Caco-2 (cell line): ENCODE data around the gene DYRK3. TPM values are rescaled to one million over a fixed set of nuclear protein-coding genes. Genes with fewer than 3 reads are reported as not detected.

Experiments
- BruUV-seq: library from RNA; stranded (reverse); fragments of 400-500 nt; replicated peaks from 2 replicates; lab custom pipeline; 2021; lab: Mats Ljungman, UMichigan
- CTCF ChIA-PET: fragments of 300-600 bp; sonication (Branson Sonifier 250); formaldehyde crosslinking; loops from one replicate; lab custom pipeline; 2022; ENCODE audit warnings: antibody characterized with exemption; lab: Charles Lee
- POLR2A ChIA-PET: fragments of 300-600 bp; sonication (Branson Sonifier 250); formaldehyde crosslinking; loops from one replicate; lab custom pipeline; 2022; ENCODE audit warnings: antibody characterized with exemption; lab: Charles Lee
- DNase-seq, 2 experiments: peaks; one replicate each; pipeline versions ENCODE4 v3.0.0 to v3.0.0-alpha.2; 2020 to 2022
- H3K27me3 ChIP-seq: replicated peaks from 2 replicates; pipeline ENCODE4 v1.6.0; 2011; ENCODE audit warnings: low read length; ENCODE audit not compliant: control insufficient read depth, insufficient read depth
- H3K36me3 ChIP-seq: 2 replicates; pipeline ENCODE4 v1.5.1; 2011; ENCODE audit warnings: low read length; ENCODE audit not compliant: control insufficient read depth, insufficient read depth
- H3K4me1 ChIP-seq: fragments of 250-450 bp; sonication (Bioruptor Pico); 2 replicates; pipeline ENCODE4 v1.5.1; 2020; ENCODE audit warnings: mild to moderate bottlenecking
- H3K4me3 ChIP-seq: 2 replicates; pipeline ENCODE4 v1.5.1; 2011; ENCODE audit warnings: low read depth, mild to moderate bottlenecking, control low read depth, low read length
- H3K9me3 ChIP-seq: fragments of 250-450 bp; sonication (Bioruptor Pico); 2 replicates; pipeline ENCODE4 v1.5.1; 2020; ENCODE audit warnings: mild to moderate bottlenecking, moderate library complexity
- H3K27ac Mint-ChIP-seq: one replicate; pipeline ENCODE4 v1.8.0; 2022; ENCODE audit warnings: mixed read lengths; ENCODE audit not compliant: unreplicated experiment
- H3K27me3 Mint-ChIP-seq: one replicate; pipeline ENCODE4 v1.8.0; 2022; ENCODE audit warnings: mixed read lengths; ENCODE audit not compliant: insufficient read depth, unreplicated experiment
- H3K36me3 Mint-ChIP-seq: one replicate; pipeline ENCODE4 v1.8.0; 2022; ENCODE audit warnings: mild to moderate bottlenecking, mixed read lengths; ENCODE audit not compliant: insufficient read depth, unreplicated experiment
- H3K4me1 Mint-ChIP-seq: one replicate; pipeline ENCODE4 v1.8.0; 2022; ENCODE audit warnings: low read depth, mixed read lengths; ENCODE audit not compliant: unreplicated experiment
- H3K4me3 Mint-ChIP-seq: one replicate; pipeline ENCODE4 v1.8.0; 2022; ENCODE audit warnings: mild to moderate bottlenecking, moderate library complexity, mixed read lengths; ENCODE audit not compliant: unreplicated experiment
- H3K9me3 Mint-ChIP-seq: one replicate; pipeline ENCODE4 v1.8.0; 2022; ENCODE audit warnings: mixed read lengths; ENCODE audit not compliant: unreplicated experiment
- CTCF ChIP-seq, 2 experiments: fragments of 200-600 bp in 1 of 2; IDR thresholded peaks; 1 replicate in 1 of 2; 2 replicates in 1 of 2; pipeline versions ENCODE4 v1.5.1 to v1.8.0; 2011 to 2022; ENCODE audit warnings: antibody characterized with exemption in 1 of 2, control low read depth in 1 of 2, inconsistent platforms in 1 of 2, low read depth in 1 of 2, low read length in 1 of 2, mild to moderate bottlenecking in 1 of 2, moderate library complexity in 1 of 2; ENCODE audit not compliant: insufficient read depth in 1 of 2, severe bottlenecking in 1 of 2, unreplicated experiment in 1 of 2
- intact Hi-C: fragments of 100-400 bp; cut with micrococcal nuclease; formaldehyde crosslinking; loops from one replicate; pipeline ENCODE4 v1.10.0; 2022; ENCODE audit not compliant: unreplicated experiment
- total RNA-seq: library from RNA; stranded (reverse); gene quantifications from 2 replicates; pipeline ENCODE4 v1.2.3, GENCODE V29; 2022

DYRK3 gene
- total RNA-seq, 1 experiment from 2014 or later = not detected

GRCh38 chr1:206660136-206660535, 24.8 kb downstream of the DYRK3 start:
- BruUV-seq = no TSS peak
- no peaks in the 10 kb centered on the region for H3K36me3 ChIP-seq
- CTCF ChIA-PET = interaction anchor here (0.6 to 0.8 kb wide), 2 partner anchors 77 to 251 kb away, joined by 3 read pairs; no protein-coding TSS in a partner anchor
- POLR2A ChIA-PET = no interaction called here
- no peak overlapping the region for H3K4me3 Mint-ChIP-seq
- H3K4me1 Mint-ChIP-seq = peaks cover 6% of the 10 kb centered on the region
- H3K27me3 Mint-ChIP-seq = peaks cover 10% of the 10 kb centered on the region
- intact Hi-C loops = loop anchor here (10.0 kb wide), 1 partner anchor 155 kb away; the partner anchor contains the start of gene RASSF5
- peaks cover 3% of the 10 kb centered on the region; the same call in 1 of the 2 replicates for H3K4me1 ChIP-seq
- no peaks in the 10 kb centered on the region for H3K36me3 Mint-ChIP-seq
- no peaks in the 10 kb centered on the region for H3K9me3 ChIP-seq
- no peak for DNase-seq
- H3K4me3 ChIP-seq = no peak overlapping the region
- H3K27me3 ChIP-seq = no peaks in the 10 kb centered on the region
- H3K9me3 Mint-ChIP-seq = no peaks in the 10 kb centered on the region
- TF ChIP-seq CTCF (IDR thresholded peaks at IDR 0.05; ENCODE audit: insufficient read depth in 1 of 2, low read depth in 1 of 2, low read length in 1 of 2, severe bottlenecking in 1 of 2, unreplicated experiment in 1 of 2) = no peak
- H3K27ac Mint-ChIP-seq = no peak overlapping the region

GRCh38 chr1:206661161-206661820, 26.0 kb downstream of the DYRK3 start:
- no peaks in the 10 kb centered on the region for H3K27me3 ChIP-seq
- no peaks in the 10 kb centered on the region for H3K36me3 ChIP-seq
- peaks cover 6% of the 10 kb centered on the region for H3K4me1 Mint-ChIP-seq
- POLR2A ChIA-PET = no interaction called here
- H3K4me3 ChIP-seq = no peak overlapping the region
- intact Hi-C loops = loop anchor here (10.0 kb wide), 1 partner anchor 156 kb away; the partner anchor contains the start of gene RASSF5
- no TSS peak for BruUV-seq
- H3K36me3 Mint-ChIP-seq = no peaks in the 10 kb centered on the region
- H3K4me3 Mint-ChIP-seq = no peak overlapping the region
- peaks cover 3% of the 10 kb centered on the region; the same call in 1 of the 2 replicates for H3K4me1 ChIP-seq
- CTCF ChIA-PET = interaction anchor here (0.7 kb wide), 1 partner anchor 1683 kb away, joined by 8 read pairs; no protein-coding TSS in a partner anchor
- peaks cover 10% of the 10 kb centered on the region for H3K27me3 Mint-ChIP-seq
- H3K9me3 Mint-ChIP-seq = no peaks in the 10 kb centered on the region
- no peak overlapping the region for H3K27ac Mint-ChIP-seq
- no peak for TF ChIP-seq CTCF (IDR thresholded peaks at IDR 0.05; ENCODE audit: insufficient read depth in 1 of 2, low read depth in 1 of 2, low read length in 1 of 2, severe bottlenecking in 1 of 2, unreplicated experiment in 1 of 2)
- no peak for DNase-seq
- no peaks in the 10 kb centered on the region for H3K9me3 ChIP-seq

- ChIA-PET POLR2A (interaction anchor here (0.5 kb wide), 1 partner anchor 329 kb away, joined by 3 read pairs; no protein-coding TSS in a partner anchor), CTCF (interaction anchor here (1.5 to 2.6 kb wide), 6 partner anchors 10 to 159 kb away, joined by 4 to 46 read pairs (median 16); partner anchors contain the start of genes DYRK3 and EIF2D)
- TF ChIP-seq CTCF (IDR thresholded peaks at IDR 0.05; ENCODE audit: insufficient read depth in 1 of 2, low read depth in 1 of 2, low read length in 1 of 2, severe bottlenecking in 1 of 2, unreplicated experiment in 1 of 2) = no peak
- H3K27ac Mint-ChIP-seq = no peak overlapping the region
- H3K4me1 ChIP-seq = peaks cover 3% of the 10 kb centered on the region; the same call in 1 of the 2 replicates
- no peaks in the 10 kb centered on the region for H3K9me3 ChIP-seq
- no peaks in the 10 kb centered on the region for H3K36me3 Mint-ChIP-seq
- H3K36me3 ChIP-seq = no peaks in the 10 kb centered on the region
- no peaks in the 10 kb centered on the region for H3K9me3 Mint-ChIP-seq
- no peak for DNase-seq
- peaks cover 7% of the 10 kb centered on the region for H3K27me3 Mint-ChIP-seq
- H3K4me3 ChIP-seq = no peak overlapping the region
- no TSS peak for BruUV-seq
- H3K27me3 ChIP-seq = no peaks in the 10 kb centered on the region
- H3K4me1 Mint-ChIP-seq = peaks cover 6% of the 10 kb centered on the region
- no peak overlapping the region for H3K4me3 Mint-ChIP-seq
- intact Hi-C loops = loop anchor here (10.0 kb wide), 1 partner anchor 158 kb away; the partner anchor contains the start of gene RASSF5
Measured at GRCh38 chr1:206662396-206663092, 27.2 kb downstream of the DYRK3 start.
